Tibial nerve (tissue), 3 donors: ENCODE results near the gene COIL.

Source experiments
- CTCF ChIP-seq, 5 experiments: fragments of 200-600 bp in 3 of 5; fragments of 450-650 bp in 2 of 5; sonication (generic) in 3 of 5; IDR thresholded peaks; one replicate each; pipeline ENCODE4 v1.5.1; 2016 to 2019; ENCODE audit warnings: antibody characterized with exemption in 5 of 5, mild to moderate bottlenecking in 3 of 5, moderate library complexity in 2 of 5
- POLR2A ChIP-seq, 2 donors: fragments of 450-650 bp; IDR thresholded peaks; one replicate each; pipeline ENCODE4 v1.6.1; 2017; ENCODE audit warnings: antibody characterized with exemption in 2 of 2, mild to moderate bottlenecking in 2 of 2, moderate library complexity in 2 of 2

DNA sequence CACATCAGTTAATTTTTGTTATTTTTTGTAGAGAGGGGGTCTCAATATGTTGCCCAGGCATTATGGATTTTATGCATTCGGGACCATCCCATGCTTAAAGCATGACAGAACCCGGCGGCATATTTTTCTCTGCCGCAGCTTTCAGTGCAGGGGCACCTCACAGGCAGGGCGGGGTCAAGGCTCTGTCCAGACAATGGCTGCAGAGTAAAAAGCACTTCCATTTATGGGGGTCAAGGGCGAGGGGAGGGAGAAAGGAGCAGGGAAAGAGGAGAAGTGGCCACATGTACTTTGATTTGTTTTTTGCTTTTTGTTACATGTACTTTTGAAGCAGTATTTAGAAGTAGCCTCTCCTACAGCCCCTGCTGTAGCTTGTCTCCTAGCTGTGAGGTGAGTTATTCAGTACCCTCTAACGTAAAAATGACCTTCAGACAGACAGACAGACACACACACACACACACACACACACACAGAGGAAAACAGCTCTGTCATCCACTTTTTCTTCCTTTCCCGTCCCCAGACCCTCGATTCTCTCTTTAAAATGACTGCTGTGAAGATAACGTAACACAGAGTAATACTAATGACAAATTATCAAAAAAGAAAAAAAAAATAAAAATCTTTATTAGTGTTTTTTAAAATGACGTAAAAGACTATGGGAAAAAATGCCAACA is 16.2 kb upstream of the COIL start:
- TF ChIP-seq POLR2A (IDR thresholded peaks at IDR 0.05) = no peak
- no peak for TF ChIP-seq CTCF (IDR thresholded peaks at IDR 0.05)
